GM10248 (cell line): ENCODE measurements around the gene DHCR7.

Experiments
- CTCF ChIA-PET: fragments of 300-600 bp; sonication (Branson Sonifier 250); formaldehyde crosslinking; extraction: SDS; loops from one replicate; lab custom pipeline; 2021; ENCODE audit warnings: antibody characterized with exemption; lab: Yijun Ruan, JAX
- POLR2A ChIA-PET: fragments of 350-650 bp; sonication (Branson Sonifier 250); formaldehyde crosslinking; extraction: SDS; loops from one replicate; lab custom pipeline; 2020; ENCODE audit warnings: antibody characterized with exemption; lab: Yijun Ruan, JAX
- DNase-seq: peaks from one replicate; pipeline ENCODE4 v3.0.0; 2012; ENCODE audit errors: extremely low spot score
- TF ChIP-seq, protein P1 (sequence below): IDR thresholded peaks from 2 replicates; pipeline ENCODE4 v1.5.1; 2012; ENCODE audit warnings: mild to moderate bottlenecking, low read depth; ENCODE audit errors: extremely low read depth, missing control alignments, control extremely low read depth

DHCR7 gene

DNA sequence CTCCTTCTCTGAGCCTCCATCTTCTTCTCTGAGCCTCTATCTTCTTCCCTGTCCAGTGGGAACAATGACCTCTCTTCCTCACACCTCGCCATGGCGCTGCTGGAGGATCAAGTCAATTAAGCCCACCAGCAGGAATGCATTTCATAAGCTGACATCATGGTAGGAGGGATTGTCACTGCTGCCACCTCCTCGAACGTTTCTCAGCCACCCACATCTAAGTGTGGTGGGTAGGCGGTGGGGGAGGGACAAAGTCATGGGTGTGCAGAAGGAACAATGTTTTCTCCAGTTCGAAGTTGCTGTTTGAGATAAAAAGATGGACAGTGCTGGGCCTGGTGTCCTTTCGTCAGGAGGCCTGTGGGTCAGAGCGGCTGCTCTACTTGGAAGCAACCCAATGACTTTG, 44.0 kb downstream of the DHCR7 start:
- TF ChIP-seq, protein P1, sequence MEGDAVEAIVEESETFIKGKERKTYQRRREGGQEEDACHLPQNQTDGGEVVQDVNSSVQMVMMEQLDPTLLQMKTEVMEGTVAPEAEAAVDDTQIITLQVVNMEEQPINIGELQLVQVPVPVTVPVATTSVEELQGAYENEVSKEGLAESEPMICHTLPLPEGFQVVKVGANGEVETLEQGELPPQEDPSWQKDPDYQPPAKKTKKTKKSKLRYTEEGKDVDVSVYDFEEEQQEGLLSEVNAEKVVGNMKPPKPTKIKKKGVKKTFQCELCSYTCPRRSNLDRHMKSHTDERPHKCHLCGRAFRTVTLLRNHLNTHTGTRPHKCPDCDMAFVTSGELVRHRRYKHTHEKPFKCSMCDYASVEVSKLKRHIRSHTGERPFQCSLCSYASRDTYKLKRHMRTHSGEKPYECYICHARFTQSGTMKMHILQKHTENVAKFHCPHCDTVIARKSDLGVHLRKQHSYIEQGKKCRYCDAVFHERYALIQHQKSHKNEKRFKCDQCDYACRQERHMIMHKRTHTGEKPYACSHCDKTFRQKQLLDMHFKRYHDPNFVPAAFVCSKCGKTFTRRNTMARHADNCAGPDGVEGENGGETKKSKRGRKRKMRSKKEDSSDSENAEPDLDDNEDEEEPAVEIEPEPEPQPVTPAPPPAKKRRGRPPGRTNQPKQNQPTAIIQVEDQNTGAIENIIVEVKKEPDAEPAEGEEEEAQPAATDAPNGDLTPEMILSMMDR: no peak
- CTCF ChIA-PET: no interaction called here
- DNase-seq: no peak
- POLR2A ChIA-PET: no interaction called here

DNA sequence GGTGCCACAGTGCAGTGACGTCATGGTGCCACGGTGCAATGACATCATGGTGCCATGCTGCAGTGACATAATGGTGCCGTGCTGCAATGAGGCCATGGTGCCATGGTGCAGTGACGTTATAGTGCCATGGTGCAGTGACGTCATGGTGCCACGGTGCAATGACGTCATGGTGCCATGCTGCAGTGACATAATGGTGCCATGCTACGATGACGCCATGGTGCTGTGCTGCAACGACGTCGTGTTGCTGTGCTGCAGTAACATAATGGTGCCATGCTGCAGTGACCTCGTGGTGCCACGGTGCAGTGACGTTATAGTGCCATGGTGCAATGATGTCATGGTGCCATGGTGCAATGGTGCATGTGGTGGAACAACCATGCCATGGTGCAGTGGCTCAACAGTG, 45.3 kb downstream of the DHCR7 start:
- POLR2A ChIA-PET: no interaction called here
- CTCF ChIA-PET: no interaction called here
- no peak for DNase-seq
- TF ChIP-seq, protein P1: no peak

DNA sequence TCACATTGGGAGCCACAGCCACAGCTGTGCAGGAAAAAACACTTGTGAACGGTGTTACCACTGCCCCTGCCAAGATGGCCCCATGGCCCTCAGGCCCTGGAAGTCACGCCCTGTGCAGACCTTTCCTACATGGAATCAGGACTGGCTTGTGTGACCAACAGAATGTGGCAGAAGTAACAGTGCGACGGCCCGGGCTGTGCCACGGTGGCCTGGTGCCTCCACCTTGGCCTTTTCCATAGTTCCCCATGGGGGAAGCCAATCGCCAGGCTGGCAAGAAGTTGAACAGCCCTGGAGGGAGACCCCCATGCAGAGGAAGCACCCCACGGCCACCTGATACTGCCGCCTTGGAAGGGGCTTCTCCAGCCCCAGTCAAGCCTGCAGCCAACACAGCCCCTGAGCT, 48.0 kb downstream of the DHCR7 start:
- DNase-seq: no peak
- CTCF ChIA-PET: no interaction called here
- TF ChIP-seq, protein P1: no peak
- POLR2A ChIA-PET: no interaction called here

- TF ChIP-seq, protein P1: no peak
- no peak for DNase-seq
- CTCF ChIA-PET: no interaction called here
- POLR2A ChIA-PET: no interaction called here
These were observed 48.9 kb downstream of the DHCR7 start for GRCh38 chr11:71399341-71399740.

- TF ChIP-seq, protein P1: no peak
- ChIA-PET POLR2A (no interaction called here), CTCF (interaction anchor here (1.3 to 2.1 kb wide), 2 partner anchors 8 to 22 kb away, joined by 3 to 4 read pairs; no protein-coding TSS in a partner anchor)
- no peak for DNase-seq
These were observed 50.2 kb downstream of the DHCR7 start for GRCh38 chr11:71397961-71398360.

GRCh38 chr11:71397331-71397860, 50.8 kb downstream of the DHCR7 start:
- DNase-seq: no peak
- TF ChIP-seq, protein P1: no peak
- ChIA-PET CTCF (interaction anchor here (1.3 to 2.1 kb wide), 2 partner anchors 9 to 23 kb away, joined by 3 to 4 read pairs; no protein-coding TSS in a partner anchor), POLR2A (no interaction called here)
